ENCODE data around the gene RASGRF1.

DNA sequence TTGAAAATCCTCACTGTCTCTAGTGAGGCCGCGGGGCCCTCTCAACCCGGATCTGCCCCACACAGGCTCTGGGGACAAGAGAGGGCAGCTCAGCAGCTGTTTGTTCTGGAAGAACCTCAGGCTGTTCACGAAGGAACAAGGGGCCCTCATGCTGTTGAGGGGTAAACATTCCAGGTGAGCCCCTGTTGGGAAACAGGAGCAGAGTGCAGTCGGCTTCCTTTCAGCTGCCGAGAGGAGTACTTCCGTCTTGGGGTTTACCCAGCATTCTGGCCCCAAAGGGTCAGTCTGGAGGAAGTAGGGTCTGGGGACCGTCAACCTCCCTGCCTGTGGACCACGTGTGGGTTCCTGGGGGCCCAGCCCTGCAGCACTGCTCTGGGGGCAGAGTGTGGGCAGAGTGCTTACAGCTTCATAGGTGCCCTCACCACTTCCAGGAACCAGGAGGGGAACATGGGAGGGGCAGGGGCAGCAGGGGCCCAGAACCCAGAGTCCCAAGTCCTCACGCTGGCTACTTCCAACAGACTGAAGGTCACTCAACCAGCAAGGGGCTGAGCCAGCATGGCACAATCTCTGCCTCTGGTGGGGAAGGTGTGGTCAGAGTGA is 96.5 kb downstream of the RASGRF1 start:
- TF ChIP-seq, protein P1, sequence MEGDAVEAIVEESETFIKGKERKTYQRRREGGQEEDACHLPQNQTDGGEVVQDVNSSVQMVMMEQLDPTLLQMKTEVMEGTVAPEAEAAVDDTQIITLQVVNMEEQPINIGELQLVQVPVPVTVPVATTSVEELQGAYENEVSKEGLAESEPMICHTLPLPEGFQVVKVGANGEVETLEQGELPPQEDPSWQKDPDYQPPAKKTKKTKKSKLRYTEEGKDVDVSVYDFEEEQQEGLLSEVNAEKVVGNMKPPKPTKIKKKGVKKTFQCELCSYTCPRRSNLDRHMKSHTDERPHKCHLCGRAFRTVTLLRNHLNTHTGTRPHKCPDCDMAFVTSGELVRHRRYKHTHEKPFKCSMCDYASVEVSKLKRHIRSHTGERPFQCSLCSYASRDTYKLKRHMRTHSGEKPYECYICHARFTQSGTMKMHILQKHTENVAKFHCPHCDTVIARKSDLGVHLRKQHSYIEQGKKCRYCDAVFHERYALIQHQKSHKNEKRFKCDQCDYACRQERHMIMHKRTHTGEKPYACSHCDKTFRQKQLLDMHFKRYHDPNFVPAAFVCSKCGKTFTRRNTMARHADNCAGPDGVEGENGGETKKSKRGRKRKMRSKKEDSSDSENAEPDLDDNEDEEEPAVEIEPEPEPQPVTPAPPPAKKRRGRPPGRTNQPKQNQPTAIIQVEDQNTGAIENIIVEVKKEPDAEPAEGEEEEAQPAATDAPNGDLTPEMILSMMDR (IDR thresholded peaks at IDR 0.05; ENCODE audit: insufficient read depth, low read length): no peak
- TF ChIP-seq POLR2AphosphoS5 (IDR thresholded peaks at IDR 0.05; ENCODE audit: low read depth): peak; percentile 36; the same call in 1 of the 2 replicates
